ENCODE data around the gene ZBTB33.

The ZBTB33 gene

DNA sequence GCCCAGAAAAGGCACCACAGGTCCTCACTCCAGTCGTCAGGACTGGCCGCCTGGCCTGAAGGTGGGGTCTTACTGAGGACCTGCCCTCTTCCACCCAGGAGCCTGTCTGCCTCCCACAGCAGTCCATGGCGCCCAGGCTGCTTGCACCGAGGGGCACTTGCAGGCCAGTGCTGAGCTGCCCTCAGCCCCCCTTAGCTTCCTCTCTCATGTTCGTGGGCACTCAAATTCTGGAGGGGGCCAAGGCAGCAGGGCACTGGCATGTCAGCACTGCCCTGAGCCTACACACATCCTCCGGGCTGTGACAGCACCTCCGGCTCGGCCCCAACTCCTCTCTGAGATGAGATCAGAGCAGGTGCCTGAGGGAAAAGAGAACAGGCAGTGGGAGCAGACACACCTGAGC is 27.2 kb upstream of the ZBTB33 start:
- TF ChIP-seq CTCF (IDR thresholded peaks at IDR 0.05), result no peak
- no peak overlapping the region for H3K27ac ChIP-seq

GRCh38 chrX:120224388-120224787 is 26.2 kb upstream of the ZBTB33 start:
- Histone ChIP-seq H3K4me3 (ENCODE audit: low read depth in 1 of 2, low read length in 1 of 2) (no peak overlapping the region), H3K4me1 (ENCODE audit: control insufficient read depth in 1 of 2, insufficient read depth in 1 of 2, low read depth in 1 of 2, low read length in 1 of 2) (no peaks in the 10 kb centered on the region), H3K27ac (no peak overlapping the region), H3K9me3 (no peaks in the 10 kb centered on the region), H3K36me3 (no peaks in the 10 kb centered on the region), H3K27me3 (no peaks in the 10 kb centered on the region)
- no peak for TF ChIP-seq CTCF (IDR thresholded peaks at IDR 0.05)

More for the DNA sequence above, 27.2 kb upstream of the ZBTB33 start:
- H3K4me1 ChIP-seq (ENCODE audit: control insufficient read depth in 1 of 2, insufficient read depth in 1 of 2, low read depth in 1 of 2, low read length in 1 of 2), result no peaks in the 10 kb centered on the region
- H3K27me3 ChIP-seq, result no peaks in the 10 kb centered on the region
- H3K36me3 ChIP-seq, result no peaks in the 10 kb centered on the region
- no peak overlapping the region for H3K4me3 ChIP-seq (ENCODE audit: low read depth in 1 of 2, low read length in 1 of 2)
- H3K9me3 ChIP-seq, result no peaks in the 10 kb centered on the region

GRCh38 chrX:120228187-120228908 is 22.3 kb upstream of the ZBTB33 start:
- Histone ChIP-seq H3K27me3 (no peaks in the 10 kb centered on the region), H3K4me3 (ENCODE audit: low read depth in 1 of 2, low read length in 1 of 2) (no peak overlapping the region), H3K27ac (no peak overlapping the region), H3K9me3 (no peaks in the 10 kb centered on the region), H3K36me3 (no peaks in the 10 kb centered on the region), H3K4me1 (ENCODE audit: control insufficient read depth in 1 of 2, insufficient read depth in 1 of 2, low read depth in 1 of 2, low read length in 1 of 2) (no peaks in the 10 kb centered on the region)
- TF ChIP-seq CTCF (IDR thresholded peaks at IDR 0.05), result no peak

DNA sequence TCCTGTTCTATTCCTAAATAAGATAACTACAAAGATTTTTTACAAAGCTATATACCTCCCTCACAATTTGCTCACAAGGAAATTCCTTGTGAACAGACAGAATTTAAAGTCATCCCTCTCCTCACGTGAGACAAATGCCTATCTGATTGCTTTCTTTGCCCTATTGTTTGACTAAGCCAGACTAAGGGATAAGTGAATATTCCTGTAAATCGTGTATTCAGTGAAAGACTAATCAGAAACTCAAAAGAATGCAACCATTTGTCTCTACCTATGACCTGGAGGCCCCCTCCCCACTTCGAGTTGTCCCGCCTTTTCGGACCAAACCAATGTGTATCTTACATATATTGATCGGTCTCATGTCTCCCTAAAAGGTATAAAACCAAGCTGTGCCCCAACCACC is 15.3 kb upstream of the ZBTB33 start:
- Histone ChIP-seq H3K27ac (no peak overlapping the region), H3K9me3 (no peaks in the 10 kb centered on the region), H3K36me3 (no peaks in the 10 kb centered on the region), H3K4me3 (ENCODE audit: low read depth in 1 of 2, low read length in 1 of 2) (no peak overlapping the region), H3K27me3 (no peaks in the 10 kb centered on the region), H3K4me1 (ENCODE audit: control insufficient read depth in 1 of 2, insufficient read depth in 1 of 2, low read depth in 1 of 2, low read length in 1 of 2) (no peaks in the 10 kb centered on the region)
- no peak for TF ChIP-seq CTCF (IDR thresholded peaks at IDR 0.05)

DNA sequence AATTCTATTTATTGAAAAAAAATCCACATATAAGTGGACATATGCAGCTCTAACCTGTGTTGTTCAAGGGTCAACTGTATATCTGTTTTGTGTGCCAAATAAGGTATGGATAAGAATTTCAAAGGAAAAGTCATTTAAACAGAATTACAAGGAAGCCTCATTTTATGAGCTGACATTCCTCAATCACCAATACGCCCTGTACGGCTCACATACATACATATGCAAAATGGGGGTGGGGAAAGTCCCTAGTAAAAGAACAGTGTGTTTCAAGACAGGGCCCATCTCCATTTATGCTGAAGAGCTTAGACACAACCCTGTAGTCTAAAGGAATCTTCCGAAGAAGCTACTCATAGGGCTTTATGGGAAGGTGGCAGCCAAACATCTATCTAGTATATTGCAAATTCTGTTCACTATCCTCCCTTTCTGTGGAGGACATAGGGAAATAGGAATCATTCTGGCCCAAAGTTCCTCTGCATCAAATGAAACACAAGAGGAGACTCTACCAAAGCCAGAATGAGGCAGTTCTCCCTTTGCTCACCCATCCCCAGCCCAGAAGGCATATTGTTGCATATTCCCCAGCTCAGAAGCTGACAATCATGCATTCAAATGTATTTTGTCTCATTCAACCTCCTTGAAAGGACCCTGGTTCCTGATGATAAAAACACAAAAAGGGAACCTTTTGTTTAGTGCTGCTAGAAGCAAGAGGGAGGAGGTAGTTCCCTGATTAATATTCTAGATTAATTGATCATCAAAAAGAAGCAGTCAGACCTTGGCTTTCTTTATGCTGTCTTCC is 13.7 kb upstream of the ZBTB33 start:
- Histone ChIP-seq H3K36me3 (no peaks in the 10 kb centered on the region), H3K27ac (no peak overlapping the region), H3K9me3 (no peaks in the 10 kb centered on the region), H3K27me3 (no peaks in the 10 kb centered on the region), H3K4me3 (ENCODE audit: low read depth in 1 of 2, low read length in 1 of 2) (no peak overlapping the region), H3K4me1 (ENCODE audit: control insufficient read depth in 1 of 2, insufficient read depth in 1 of 2, low read depth in 1 of 2, low read length in 1 of 2) (no peaks in the 10 kb centered on the region)
- TF ChIP-seq CTCF (IDR thresholded peaks at IDR 0.05), result no peak
